ENCODE measurements around the gene GPR45. TPM values are rescaled to one million over a fixed set of nuclear protein-coding genes. Genes with fewer than 3 reads are reported as not detected.

GPR45 gene
- polyA plus RNA-seq, 1 donor from 2014 or later = 4.1 TPM

DNA sequence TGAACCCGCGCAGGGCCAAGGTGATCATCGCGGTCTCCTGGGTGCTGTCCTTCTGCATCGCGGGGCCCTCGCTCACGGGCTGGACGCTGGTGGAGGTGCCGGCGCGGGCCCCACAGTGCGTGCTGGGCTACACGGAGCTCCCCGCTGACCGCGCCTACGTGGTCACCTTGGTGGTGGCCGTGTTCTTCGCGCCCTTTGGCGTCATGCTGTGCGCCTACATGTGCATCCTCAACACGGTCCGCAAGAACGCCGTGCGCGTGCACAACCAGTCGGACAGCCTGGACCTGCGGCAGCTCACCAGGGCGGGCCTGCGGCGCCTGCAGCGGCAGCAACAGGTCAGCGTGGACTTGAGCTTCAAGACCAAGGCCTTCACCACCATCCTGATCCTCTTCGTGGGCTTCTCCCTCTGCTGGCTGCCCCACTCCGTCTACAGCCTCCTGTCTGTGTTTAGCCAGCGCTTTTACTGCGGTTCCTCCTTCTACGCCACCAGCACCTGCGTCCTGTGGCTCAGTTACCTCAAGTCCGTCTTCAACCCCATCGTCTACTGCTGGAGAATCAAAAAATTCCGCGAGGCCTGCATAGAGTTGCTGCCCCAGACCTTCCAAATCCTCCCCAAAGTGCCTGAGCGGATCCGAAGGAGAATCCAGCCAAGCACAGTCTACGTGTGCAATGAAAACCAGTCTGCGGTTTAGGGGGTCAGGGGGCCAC lies 897 bp downstream of the GPR45 start:
- no peaks in the 10 kb centered on the region for H3K27me3 ChIP-seq (ENCODE audit: insufficient read depth, low read depth, low read length)
- no peaks in the 10 kb centered on the region for H3K79me2 ChIP-seq (replicated peaks; ENCODE audit: insufficient read depth, low read length)
- H3K9me3 ChIP-seq (ENCODE audit: low read length) = no peaks in the 10 kb centered on the region
- H4K20me1 ChIP-seq (ENCODE audit: insufficient read depth) = no peaks in the 10 kb centered on the region
- no peak overlapping the region for H3K4me3 ChIP-seq (ENCODE audit: low read length)
- H3K4me2 ChIP-seq (ENCODE audit: low read length) = no peak overlapping the region
- no peak overlapping the region for H3K9ac ChIP-seq (ENCODE audit: low read length)
- H3K36me3 ChIP-seq (ENCODE audit: insufficient read depth, low read length) = peaks cover 13% of the 10 kb centered on the region
- H3F3A ChIP-seq (ENCODE audit: insufficient read depth, low read length, poor library complexity, severe bottlenecking) = no peaks in the 10 kb centered on the region
- H2AFZ ChIP-seq (ENCODE audit: low read depth, low read length) = no peak overlapping the region
- TF ChIP-seq EP300 (conservative IDR thresholded peaks at IDR 0.05; ENCODE audit: poor library complexity, severe bottlenecking) (no peak), TAF1 (IDR thresholded peaks at IDR 0.05; ENCODE audit: low read depth) (no peak), SMC3 (conservative IDR thresholded peaks at IDR 0.05; ENCODE audit: poor library complexity) (no peak), POLR2AphosphoS5 (IDR thresholded peaks at IDR 0.05) (no peak), REST (IDR thresholded peaks at IDR 0.05; ENCODE audit: borderline replicate concordance) (no peak), RAD21 (conservative IDR thresholded peaks at IDR 0.05) (no peak), EZH2 (IDR thresholded peaks at IDR 0.05; ENCODE audit: borderline replicate concordance, insufficient read depth, low read length, poor library complexity, severe bottlenecking) (no peak), CTCF (IDR thresholded peaks at IDR 0.05; ENCODE audit: poor library complexity, severe bottlenecking) (no peak), MXI1 (conservative IDR thresholded peaks at IDR 0.05; ENCODE audit: poor library complexity, severe bottlenecking) (no peak)
- no peaks in the 10 kb centered on the region for H3K9me2 ChIP-seq (ENCODE audit: insufficient read depth, low read length)
- no peak overlapping the region for H3K27ac ChIP-seq (ENCODE audit: low read length)

GRCh38 chr2:105243961-105244360 lies 2.4 kb downstream of the GPR45 start:
- Histone ChIP-seq H3K27me3 (ENCODE audit: insufficient read depth, low read depth, low read length) (no peaks in the 10 kb centered on the region), H2AFZ (ENCODE audit: low read depth, low read length) (no peak overlapping the region), H3K4me3 (ENCODE audit: low read length) (no peak overlapping the region), H3K9ac (ENCODE audit: low read length) (no peak overlapping the region), H4K20me1 (ENCODE audit: insufficient read depth) (no peaks in the 10 kb centered on the region), H3K9me2 (ENCODE audit: insufficient read depth, low read length) (no peaks in the 10 kb centered on the region), H3F3A (ENCODE audit: insufficient read depth, low read length, poor library complexity, severe bottlenecking) (no peaks in the 10 kb centered on the region), H3K27ac (ENCODE audit: low read length) (no peak overlapping the region), H3K4me2 (ENCODE audit: low read length) (no peak overlapping the region), H3K9me3 (ENCODE audit: low read length) (no peaks in the 10 kb centered on the region), H3K36me3 (ENCODE audit: insufficient read depth, low read length) (peaks cover 13% of the 10 kb centered on the region), H3K79me2 (replicated peaks; ENCODE audit: insufficient read depth, low read length) (no peaks in the 10 kb centered on the region)
- TF ChIP-seq EP300 (conservative IDR thresholded peaks at IDR 0.05; ENCODE audit: poor library complexity, severe bottlenecking) (no peak), TAF1 (IDR thresholded peaks at IDR 0.05; ENCODE audit: low read depth) (no peak), EZH2 (IDR thresholded peaks at IDR 0.05; ENCODE audit: borderline replicate concordance, insufficient read depth, low read length, poor library complexity, severe bottlenecking) (no peak), MXI1 (conservative IDR thresholded peaks at IDR 0.05; ENCODE audit: poor library complexity, severe bottlenecking) (no peak), REST (IDR thresholded peaks at IDR 0.05; ENCODE audit: borderline replicate concordance) (no peak), SMC3 (conservative IDR thresholded peaks at IDR 0.05; ENCODE audit: poor library complexity) (no peak), CTCF (IDR thresholded peaks at IDR 0.05; ENCODE audit: poor library complexity, severe bottlenecking) (no peak), POLR2AphosphoS5 (IDR thresholded peaks at IDR 0.05) (no peak), RAD21 (conservative IDR thresholded peaks at IDR 0.05) (no peak)
